Measurements from ENCODE around the gene SPP2. TPM values are rescaled to one million over a fixed set of nuclear protein-coding genes. Genes with fewer than 3 reads are reported as not detected.

The SPP2 gene
- polyA plus RNA-seq, 3 donors from 2014 or later: not detected

DNA sequence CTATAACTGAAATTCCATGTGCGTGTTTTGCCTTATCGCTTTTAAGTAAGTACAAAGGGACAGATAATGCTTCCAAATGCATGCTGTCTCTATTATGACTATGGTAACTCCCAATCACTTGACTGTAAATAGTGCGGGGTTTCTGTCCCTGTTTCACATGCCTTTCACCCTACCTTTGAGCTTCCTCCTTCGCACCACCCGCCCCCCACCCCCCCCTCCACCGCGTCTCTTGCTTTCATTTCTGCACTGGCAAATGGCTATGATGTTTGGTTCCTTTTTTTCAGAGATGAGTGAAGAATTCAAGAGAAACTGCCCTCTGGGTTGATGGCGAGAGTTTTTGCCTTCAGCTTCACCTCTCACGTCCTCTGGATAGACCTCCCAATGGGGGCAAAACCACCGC lies 25.0 kb upstream of the SPP2 start:
- Mint-ChIP-seq H3K27ac (peak overlapping the region; percentile 90 to 98 (median 96)), H3K4me3 (peak overlapping the region; percentile 70 to 86 (median 84)), H3K9me3 (peaks cover 0 to 7% (median 0%) of the 10 kb centered on the region in 6 donors), H3K4me1 (peaks cover 72 to 74% of the 10 kb centered on the region in 2 donors), H3K36me3 (peaks cover 4 to 13% (median 13%) of the 10 kb centered on the region in 3 donors), H3K27me3 (ENCODE audit: low read depth in 3 of 3) (peaks cover 2 to 9% (median 5%) of the 10 kb centered on the region in 3 donors)
- DNase-seq: peak; percentile 43 to 57 (median 51)

DNA sequence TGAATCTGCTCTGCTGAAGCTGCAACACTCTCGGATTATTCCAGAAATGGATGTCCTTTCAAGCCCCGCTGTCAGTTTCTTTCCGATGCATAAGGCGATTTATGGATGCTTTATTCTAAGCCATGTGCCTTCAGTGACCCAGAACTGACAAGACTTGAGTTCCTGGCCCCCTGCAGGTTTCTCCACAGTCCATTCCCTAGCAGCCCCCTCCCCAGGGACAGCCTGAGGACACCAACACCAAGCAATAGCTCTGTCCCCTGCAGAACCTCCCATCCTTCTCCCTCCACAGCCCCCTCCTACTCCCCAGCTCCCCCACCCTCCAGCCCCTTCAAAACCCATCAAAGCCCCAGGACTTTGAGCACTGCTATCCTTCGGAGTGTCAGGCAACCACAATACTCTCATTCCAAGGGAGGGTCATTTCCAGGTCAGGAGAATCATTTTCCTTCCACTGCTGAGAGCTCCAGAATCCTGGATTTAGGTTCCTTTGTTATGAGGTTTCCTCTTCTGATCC lies 24.6 kb upstream of the SPP2 start:
- Mint-ChIP-seq H3K9me3 (peaks cover 0 to 9% (median 0%) of the 10 kb centered on the region in 6 donors), H3K27ac (peak overlapping the region; percentile 90 to 98 (median 96)), H3K4me1 (peaks cover 76 to 78% of the 10 kb centered on the region in 2 donors), H3K27me3 (ENCODE audit: low read depth in 3 of 3) (peaks cover 2 to 9% (median 5%) of the 10 kb centered on the region in 3 donors), H3K4me3 (peak overlapping the region; percentile 70 to 86 (median 84)), H3K36me3 (peaks cover 4 to 13% (median 13%) of the 10 kb centered on the region in 3 donors)
- no peak for DNase-seq

DNA sequence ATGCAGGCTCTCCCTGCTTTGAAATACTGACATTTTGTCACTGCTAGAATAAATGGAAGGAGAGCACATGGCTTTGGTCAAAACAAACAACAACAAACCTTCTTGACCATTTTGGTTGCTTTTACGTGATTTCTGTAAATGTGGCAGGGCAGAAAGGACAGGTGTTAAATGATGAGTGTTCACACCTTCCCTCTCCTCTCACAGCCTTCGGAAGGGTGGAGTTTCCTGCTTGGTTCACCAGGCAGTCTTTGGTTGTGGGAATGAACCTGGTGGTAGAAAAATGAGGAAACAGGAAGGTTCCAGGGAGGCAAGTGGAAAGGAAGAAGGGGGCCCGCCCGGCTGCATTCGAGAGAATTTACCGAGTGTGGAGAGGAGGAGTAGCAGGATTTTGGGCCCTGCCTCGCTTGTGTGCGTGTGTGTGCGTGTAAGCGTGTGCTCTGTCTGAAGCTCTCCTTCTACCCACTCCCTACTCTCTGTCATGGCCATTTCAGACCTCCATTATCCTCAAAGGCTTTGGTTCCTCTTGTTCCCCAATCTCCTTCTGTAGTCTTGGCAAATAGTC lies 23.7 kb upstream of the SPP2 start:
- peaks cover 84 to 85% of the 10 kb centered on the region in 2 donors for H3K4me1 Mint-ChIP-seq
- H3K9me3 Mint-ChIP-seq: peaks cover 0 to 7% (median 0%) of the 10 kb centered on the region in 6 donors
- peak; percentile 59 to 66 (median 62) for DNase-seq
- peaks cover 4 to 13% (median 7%) of the 10 kb centered on the region in 3 donors for H3K36me3 Mint-ChIP-seq
- peak overlapping the region; percentile 90 to 98 (median 96) for H3K27ac Mint-ChIP-seq
- peak overlapping the region; percentile 70 to 86 (median 84) for H3K4me3 Mint-ChIP-seq
- peaks cover 2 to 6% (median 5%) of the 10 kb centered on the region in 3 donors for H3K27me3 Mint-ChIP-seq (ENCODE audit: low read depth in 3 of 3)

DNA sequence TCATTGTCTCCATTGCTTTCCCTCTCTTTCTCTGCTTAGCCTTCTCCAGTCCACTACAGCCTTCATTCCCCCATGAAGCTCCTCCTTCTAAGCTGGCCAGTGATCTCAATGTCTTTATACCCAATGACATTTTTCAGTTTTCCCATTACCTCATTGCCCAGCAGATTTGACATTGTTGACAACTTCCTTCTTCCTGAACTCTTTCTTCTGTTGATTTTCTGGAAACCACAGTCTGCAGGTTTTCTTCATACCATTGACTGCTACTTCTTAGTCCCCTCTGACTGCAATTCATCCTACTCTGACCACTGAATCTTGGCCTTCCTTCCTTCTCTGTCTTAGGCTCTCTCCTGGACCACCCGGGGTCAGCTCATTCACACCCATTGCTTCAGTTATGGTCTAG lies 22.9 kb upstream of the SPP2 start:
- Mint-ChIP-seq H3K4me3 (peak overlapping the region; percentile 70 to 86 (median 84)), H3K9me3 (peaks cover 0 to 7% (median 0%) of the 10 kb centered on the region in 6 donors), H3K4me1 (peaks cover 89 to 93% of the 10 kb centered on the region in 2 donors), H3K27me3 (ENCODE audit: low read depth in 3 of 3) (peaks cover 2 to 6% (median 5%) of the 10 kb centered on the region in 3 donors), H3K27ac (peak overlapping the region; percentile 90 to 98 (median 96)), H3K36me3 (peaks cover 0 to 13% (median 4%) of the 10 kb centered on the region in 3 donors)
- no peak for DNase-seq

DNA sequence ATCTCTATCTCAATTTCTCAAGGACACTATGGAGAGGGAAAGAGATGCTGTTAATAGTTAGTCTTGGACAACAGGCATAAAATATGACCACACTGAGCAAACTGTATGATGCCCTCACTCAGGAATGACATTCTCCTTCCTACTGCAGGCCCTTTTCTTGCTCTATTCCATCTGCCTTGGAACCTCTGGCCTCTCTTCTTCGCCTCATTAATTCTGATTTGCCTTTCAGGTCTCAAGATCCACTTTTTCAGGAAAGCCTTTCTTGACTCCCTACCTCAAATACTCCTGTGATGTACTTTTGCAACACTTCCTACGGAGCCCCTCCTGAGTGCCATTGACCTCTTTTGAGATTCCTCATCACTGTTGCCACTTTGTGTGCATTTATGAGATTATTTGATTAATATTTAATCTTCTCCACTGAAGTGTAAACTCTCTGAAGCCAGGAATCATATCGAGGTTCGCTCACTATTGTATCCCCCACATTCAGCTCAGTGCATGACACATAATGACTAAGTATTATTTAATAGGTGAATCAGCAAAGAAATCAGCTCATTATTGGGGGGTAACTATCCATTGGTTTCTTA lies 21.3 kb upstream of the SPP2 start:
- peaks cover 90 to 95% of the 10 kb centered on the region in 2 donors for H3K4me1 Mint-ChIP-seq
- peak overlapping the region in 5 of 6 donors; percentile 34 to 90 (median 82) for H3K27ac Mint-ChIP-seq
- H3K9me3 Mint-ChIP-seq: peaks cover 4 to 12% (median 9%) of the 10 kb centered on the region in 6 donors
- H3K27me3 Mint-ChIP-seq (ENCODE audit: low read depth in 3 of 3): peaks cover 2 to 6% (median 5%) of the 10 kb centered on the region in 3 donors
- peak overlapping the region in 3 of 5 donors; percentile 27 to 66 (median 64) for H3K4me3 Mint-ChIP-seq
- H3K36me3 Mint-ChIP-seq: peaks cover 6 to 18% (median 9%) of the 10 kb centered on the region in 3 donors
- DNase-seq: no peak

DNA sequence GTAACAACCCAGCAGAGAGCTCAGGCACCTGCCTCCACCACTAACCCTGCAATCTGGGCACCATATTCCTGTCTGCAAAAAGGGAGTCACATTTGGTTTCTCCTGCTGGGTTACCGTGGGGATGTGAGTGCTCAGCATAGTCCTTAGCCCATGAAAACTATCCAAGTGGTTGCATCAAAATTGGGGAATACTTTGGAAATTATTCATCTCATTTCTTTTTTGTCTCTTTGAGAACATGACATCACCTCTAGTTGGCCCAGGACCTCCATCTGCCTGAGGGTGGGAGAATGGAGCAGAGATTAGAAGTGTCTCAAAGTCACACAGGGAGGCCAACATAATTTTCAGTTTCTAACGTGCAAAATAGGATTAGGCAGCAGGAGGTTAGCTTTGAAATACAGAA lies 19.3 kb upstream of the SPP2 start:
- peaks cover 7 to 20% (median 11%) of the 10 kb centered on the region in 6 donors for H3K9me3 Mint-ChIP-seq
- peak overlapping the region; percentile 4 to 82 (median 44) for H3K4me3 Mint-ChIP-seq
- H3K4me1 Mint-ChIP-seq: peaks cover 81 to 85% of the 10 kb centered on the region in 2 donors

DNA sequence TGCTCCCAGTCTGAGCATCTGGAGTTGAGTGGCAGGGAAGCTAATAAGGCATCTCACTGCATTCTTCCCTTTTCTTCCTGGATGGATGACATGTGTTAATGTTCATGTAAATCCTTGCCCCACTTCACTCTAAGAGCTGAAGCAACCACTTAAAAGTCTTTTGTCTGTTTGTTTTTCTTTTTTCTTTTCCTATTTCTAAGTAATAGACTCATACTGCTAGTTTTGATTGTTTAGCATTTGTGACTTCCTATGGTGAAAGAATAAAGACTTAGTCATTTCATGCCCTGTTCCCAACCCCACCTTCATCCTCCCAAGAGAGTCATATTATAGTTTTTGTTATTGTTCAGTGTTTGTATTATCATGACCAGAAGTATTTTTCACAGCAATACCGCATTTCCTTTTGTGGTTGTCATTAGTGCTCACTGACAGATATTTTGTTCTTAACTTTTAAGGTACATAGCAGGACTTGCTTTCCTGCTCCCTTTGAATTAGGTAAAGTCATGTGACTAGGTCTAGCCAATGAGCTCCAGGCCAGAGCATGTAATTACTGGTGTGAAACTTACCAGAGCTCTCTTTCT lies 18.1 kb upstream of the SPP2 start:
- Mint-ChIP-seq H3K4me1 (peaks cover 70 to 73% of the 10 kb centered on the region in 2 donors), H3K9me3 (peaks cover 9 to 32% (median 17%) of the 10 kb centered on the region in 6 donors), H3K4me3 (peak overlapping the region; percentile 51 to 82 (median 67)), H3K27ac (peak overlapping the region; percentile 68 to 93 (median 88)), H3K27me3 (ENCODE audit: low read depth in 3 of 3) (peaks cover 2 to 3% (median 2%) of the 10 kb centered on the region in 3 donors), H3K36me3 (peaks cover 12 to 33% (median 14%) of the 10 kb centered on the region in 3 donors)
- DNase-seq: peak; percentile 81 to 87 (median 84)

More for the DNA sequence above, 19.3 kb upstream of the SPP2 start:
- peaks cover 2 to 6% (median 4%) of the 10 kb centered on the region in 3 donors for H3K27me3 Mint-ChIP-seq (ENCODE audit: low read depth in 3 of 3)
- H3K27ac Mint-ChIP-seq: peak overlapping the region in 4 of 6 donors; percentile 53 to 93 (median 90)
- peaks cover 6 to 21% (median 9%) of the 10 kb centered on the region in 3 donors for H3K36me3 Mint-ChIP-seq
- no peak for DNase-seq

DNA sequence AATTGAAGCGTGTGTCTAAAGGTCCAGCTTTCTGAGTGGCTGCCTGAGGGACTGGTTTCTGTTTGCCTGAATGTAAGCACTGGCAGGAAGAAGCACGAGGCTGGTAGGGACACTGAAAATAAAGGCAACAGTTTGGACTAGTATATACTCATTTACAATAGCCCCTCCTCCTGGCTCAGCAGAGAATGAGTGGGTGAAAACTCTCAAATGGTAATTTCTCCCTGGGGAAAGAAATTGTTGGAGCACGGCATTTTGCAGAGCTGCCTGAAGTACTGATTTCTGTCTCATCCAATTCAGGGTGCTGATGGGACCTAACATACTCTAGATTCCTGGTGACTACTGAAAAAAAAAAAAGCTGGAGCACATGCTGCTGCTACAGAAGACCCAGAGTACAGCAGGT lies 17.3 kb upstream of the SPP2 start:
- H3K36me3 Mint-ChIP-seq: peaks cover 13 to 36% (median 16%) of the 10 kb centered on the region in 3 donors
- H3K9me3 Mint-ChIP-seq: peaks cover 9 to 35% (median 18%) of the 10 kb centered on the region in 6 donors
- peaks cover 2 to 3% (median 2%) of the 10 kb centered on the region in 3 donors for H3K27me3 Mint-ChIP-seq (ENCODE audit: low read depth in 3 of 3)
- peak overlapping the region in 3 of 5 donors; percentile 7 to 67 (median 43) for H3K4me3 Mint-ChIP-seq
- DNase-seq: no peak
- peak overlapping the region; percentile 68 to 93 (median 88) for H3K27ac Mint-ChIP-seq
- H3K4me1 Mint-ChIP-seq: peaks cover 61 to 65% of the 10 kb centered on the region in 2 donors

DNA sequence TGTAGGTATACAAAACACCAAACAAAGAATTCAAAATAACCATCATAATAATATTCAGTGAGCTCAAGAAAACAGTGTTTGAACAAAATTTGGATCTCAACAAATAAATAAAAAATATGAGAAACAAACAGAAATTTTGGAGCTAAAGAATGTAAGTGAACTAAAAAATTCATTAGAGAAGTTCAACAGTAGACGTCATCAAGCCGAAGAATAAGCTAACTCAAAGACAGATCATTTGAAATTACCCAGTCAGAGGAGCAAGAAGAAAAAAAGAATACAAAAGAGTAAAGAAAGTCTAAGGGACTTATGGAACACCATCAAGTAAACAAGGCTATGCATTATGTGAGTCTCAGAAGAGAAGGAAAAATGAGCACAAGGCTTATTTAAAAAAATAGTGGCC lies 16.6 kb upstream of the SPP2 start:
- DNase-seq: no peak
- no peak overlapping the region for H3K4me3 Mint-ChIP-seq
- H3K9me3 Mint-ChIP-seq: peaks cover 9 to 38% (median 19%) of the 10 kb centered on the region in 6 donors
- H3K27ac Mint-ChIP-seq: peak overlapping the region in 3 of 6 donors; percentile 36 to 89 (median 68)
- peaks cover 56 to 58% of the 10 kb centered on the region in 2 donors for H3K4me1 Mint-ChIP-seq
- H3K36me3 Mint-ChIP-seq: peaks cover 16 to 33% (median 19%) of the 10 kb centered on the region in 3 donors
- H3K27me3 Mint-ChIP-seq (ENCODE audit: low read depth in 3 of 3): peaks cover 2 to 3% (median 2%) of the 10 kb centered on the region in 3 donors

DNA sequence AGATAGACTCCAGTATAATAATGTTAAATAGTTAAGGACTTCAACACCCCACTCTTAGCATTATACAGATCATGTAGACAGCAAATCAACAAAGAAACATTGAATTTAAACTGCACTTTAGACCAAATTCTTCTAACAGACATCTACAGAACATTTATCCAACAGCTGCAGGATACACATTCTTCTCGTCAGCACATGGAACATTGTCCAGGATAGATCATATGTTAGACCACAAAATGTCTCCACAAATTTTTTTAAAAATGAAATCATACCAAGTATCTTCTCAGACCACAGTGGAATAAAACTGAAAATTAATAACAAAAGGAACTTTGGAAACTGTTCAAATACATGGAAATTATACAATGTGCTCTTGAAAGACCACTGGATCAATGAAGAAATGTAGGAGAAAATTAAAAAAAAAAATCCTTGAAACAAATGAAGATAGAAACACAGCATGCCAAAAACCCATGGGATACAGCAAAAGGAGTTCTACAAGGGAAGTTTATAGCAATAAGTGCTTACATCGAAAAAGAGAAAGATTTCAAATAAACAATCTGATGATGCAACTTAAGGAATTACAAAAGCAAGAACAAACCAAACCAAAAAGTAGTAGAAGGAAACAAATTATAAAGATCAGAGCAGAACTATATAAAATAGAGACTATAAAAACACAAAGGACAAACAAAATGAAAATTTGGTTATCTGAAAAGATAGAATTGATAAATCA lies 12.3 kb upstream of the SPP2 start:
- peaks cover 16 to 27% (median 17%) of the 10 kb centered on the region in 3 donors for H3K36me3 Mint-ChIP-seq
- peaks cover 9 to 35% (median 19%) of the 10 kb centered on the region in 6 donors for H3K9me3 Mint-ChIP-seq
- H3K27me3 Mint-ChIP-seq (ENCODE audit: low read depth in 3 of 3): peaks cover 2 to 5% (median 3%) of the 10 kb centered on the region in 3 donors
- H3K4me3 Mint-ChIP-seq: no peak overlapping the region
- DNase-seq: no peak
- no peak overlapping the region for H3K27ac Mint-ChIP-seq
- peaks cover 14 to 18% of the 10 kb centered on the region in 2 donors for H3K4me1 Mint-ChIP-seq

DNA sequence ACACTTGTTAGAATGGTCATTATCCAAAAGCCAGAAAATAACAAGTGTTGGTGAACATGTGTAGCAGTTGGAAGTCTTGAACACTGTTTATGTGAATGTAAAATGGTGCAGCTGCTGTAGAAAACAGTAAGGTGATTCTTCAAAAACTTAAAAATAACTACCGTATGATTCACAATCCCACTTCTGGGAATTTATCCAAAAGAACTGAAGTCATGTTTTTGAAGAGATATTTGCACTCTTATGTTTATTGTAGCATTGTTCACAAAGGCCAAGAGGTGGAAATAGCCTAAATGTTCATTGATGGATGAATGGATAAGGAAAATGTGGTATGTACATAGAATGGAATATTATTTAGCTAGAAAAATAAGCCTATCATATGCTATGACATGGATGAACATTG lies 6.3 kb upstream of the SPP2 start:
- Mint-ChIP-seq H3K36me3 (no peaks in the 10 kb centered on the region), H3K9me3 (peaks cover 0 to 5% (median 0%) of the 10 kb centered on the region in 6 donors), H3K27me3 (ENCODE audit: low read depth in 3 of 3) (peaks cover 0 to 4% (median 0%) of the 10 kb centered on the region in 3 donors), H3K4me1 (peaks cover 4 to 8% of the 10 kb centered on the region in 2 donors), H3K27ac (no peak overlapping the region), H3K4me3 (no peak overlapping the region)
- DNase-seq: no peak

DNA sequence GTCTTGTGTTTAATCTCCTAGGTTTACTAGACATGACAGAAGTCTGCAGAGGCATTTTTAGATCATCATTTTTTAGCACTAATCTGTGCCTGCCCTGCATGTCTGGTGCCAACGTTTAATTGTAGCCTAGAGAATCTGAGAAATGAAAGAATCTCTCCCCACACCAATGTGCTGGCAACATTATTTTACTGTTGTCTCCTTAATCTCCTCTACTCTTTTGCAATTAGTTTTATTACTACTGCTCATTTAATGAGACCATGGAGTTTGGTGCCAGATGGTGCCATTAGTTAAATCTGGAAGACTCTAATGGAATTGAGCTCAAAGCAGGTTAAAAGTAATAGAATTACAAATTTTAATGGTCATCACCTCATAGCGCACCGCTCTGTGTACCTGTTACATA lies 4.0 kb upstream of the SPP2 start:
- DNase-seq: no peak
- H3K27me3 Mint-ChIP-seq (ENCODE audit: low read depth in 3 of 3): peaks cover 0 to 1% (median 0%) of the 10 kb centered on the region in 3 donors

DNA sequence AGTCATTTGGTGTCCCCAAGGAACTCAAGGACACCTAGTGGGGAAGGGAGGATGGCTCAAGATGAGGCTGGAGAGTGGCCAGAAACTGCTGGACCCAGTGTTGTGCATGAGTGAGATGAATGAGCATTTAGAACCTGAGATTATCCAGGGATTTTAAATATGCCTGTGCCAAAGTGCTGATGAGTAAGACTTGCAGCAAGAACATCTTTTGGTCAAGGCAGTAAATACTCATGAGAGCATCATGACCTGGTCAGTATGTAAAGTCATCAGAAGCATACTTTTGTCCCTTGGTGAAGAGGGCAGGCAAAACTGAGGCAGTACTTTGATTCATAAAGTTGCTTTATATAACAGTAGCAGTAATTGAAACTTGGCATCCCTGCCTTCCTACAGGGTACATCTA lies 3.1 kb upstream of the SPP2 start:
- no peak for DNase-seq
- H3K27ac Mint-ChIP-seq: no peak overlapping the region
- no peak overlapping the region for H3K4me3 Mint-ChIP-seq
- no peaks in the 10 kb centered on the region for H3K36me3 Mint-ChIP-seq
- H3K9me3 Mint-ChIP-seq: peaks cover 0 to 5% (median 0%) of the 10 kb centered on the region in 6 donors
- peaks cover 8 to 12% of the 10 kb centered on the region in 2 donors for H3K4me1 Mint-ChIP-seq
- H3K27me3 Mint-ChIP-seq (ENCODE audit: low read depth in 3 of 3): peaks cover 0 to 1% (median 0%) of the 10 kb centered on the region in 3 donors

More for the DNA sequence above, 4.0 kb upstream of the SPP2 start:
- Mint-ChIP-seq H3K27ac (no peak overlapping the region), H3K4me3 (no peak overlapping the region), H3K9me3 (peaks cover 0 to 5% (median 0%) of the 10 kb centered on the region in 6 donors), H3K4me1 (peaks cover 4 to 11% of the 10 kb centered on the region in 2 donors), H3K36me3 (no peaks in the 10 kb centered on the region)
